ENCODE measurements around the gene SLC25A46.

Gene SLC25A46

DNA sequence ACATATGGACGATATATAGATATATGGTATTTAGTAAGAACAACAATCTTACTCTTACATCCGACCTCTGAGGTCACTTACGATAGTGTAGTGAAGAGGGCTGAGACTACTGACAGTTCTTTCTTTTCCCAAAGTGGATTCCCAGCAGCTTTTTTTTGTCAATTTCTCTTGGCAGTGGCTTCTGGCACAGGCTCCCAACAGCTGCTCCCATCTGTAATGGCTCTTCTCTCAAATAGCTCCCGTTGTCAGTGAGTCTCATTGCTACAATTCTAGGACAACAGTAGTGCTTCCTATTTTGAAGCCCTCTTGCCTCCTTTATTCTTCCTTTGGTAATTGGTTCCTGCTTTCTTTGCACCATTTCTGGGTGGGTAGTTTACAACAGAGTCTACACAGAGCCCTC lies 68.4 kb downstream of the SLC25A46 start:
- H2BK12ac ChIP-seq (ENCODE audit: low read length): no peak overlapping the region
- no CpG with 5 or more reads among the region's 4 CpGs for WGBS (ENCODE audit: extremely low coverage, insufficient coverage, insufficient read length)
- no peak overlapping the region for H3K4ac ChIP-seq (ENCODE audit: low read depth, low read length)
- H3K9ac ChIP-seq (ENCODE audit: low read length): no peak overlapping the region
- H3K9me3 ChIP-seq (ENCODE audit: insufficient read depth, low read depth, low read length): no peaks in the 10 kb centered on the region
- DNase-seq: no peak
- no peaks in the 10 kb centered on the region for H3K27me3 ChIP-seq (ENCODE audit: insufficient read depth, low read length)
- no peak overlapping the region for H3K27ac ChIP-seq (ENCODE audit: low read depth, low read length)
- H3K79me1 ChIP-seq (ENCODE audit: low read length): no peaks in the 10 kb centered on the region
- no peak overlapping the region for H2BK5ac ChIP-seq (ENCODE audit: low read depth, low read length, poor library complexity)
- H4K8ac ChIP-seq (ENCODE audit: low read depth, low read length): no peak overlapping the region
- no peak overlapping the region for H2BK120ac ChIP-seq (ENCODE audit: insufficient read depth, low read length, poor library complexity)
- H4K12ac ChIP-seq (ENCODE audit: low read depth, low read length): no peak overlapping the region
- no peak overlapping the region for H3K14ac ChIP-seq (ENCODE audit: low read length)
- no peaks in the 10 kb centered on the region for H3K36me3 ChIP-seq (ENCODE audit: control insufficient read depth in 1 of 2, insufficient read depth in 2 of 2, low read length in 2 of 2)
- H3K18ac ChIP-seq (ENCODE audit: low read length): no peak overlapping the region
- no peak overlapping the region for H3K4me2 ChIP-seq (ENCODE audit: low read length)
- no peaks in the 10 kb centered on the region for H3K79me2 ChIP-seq (ENCODE audit: control insufficient read depth, insufficient read depth, low read length, poor library complexity)
- no peaks in the 10 kb centered on the region for H3K4me1 ChIP-seq (ENCODE audit: control insufficient read depth in 1 of 2, insufficient read depth in 2 of 2, low read length in 2 of 2)
- H4K91ac ChIP-seq (ENCODE audit: low read depth, low read length): no peak overlapping the region
- no peak overlapping the region for H3K23ac ChIP-seq (ENCODE audit: low read length)
- H2AFZ ChIP-seq (ENCODE audit: insufficient read depth, low read length, poor library complexity): no peak overlapping the region
- H3K4me3 ChIP-seq (ENCODE audit: low read depth, low read length): no peak overlapping the region
- no peak overlapping the region for H2AK5ac ChIP-seq (ENCODE audit: low read length)

DNA sequence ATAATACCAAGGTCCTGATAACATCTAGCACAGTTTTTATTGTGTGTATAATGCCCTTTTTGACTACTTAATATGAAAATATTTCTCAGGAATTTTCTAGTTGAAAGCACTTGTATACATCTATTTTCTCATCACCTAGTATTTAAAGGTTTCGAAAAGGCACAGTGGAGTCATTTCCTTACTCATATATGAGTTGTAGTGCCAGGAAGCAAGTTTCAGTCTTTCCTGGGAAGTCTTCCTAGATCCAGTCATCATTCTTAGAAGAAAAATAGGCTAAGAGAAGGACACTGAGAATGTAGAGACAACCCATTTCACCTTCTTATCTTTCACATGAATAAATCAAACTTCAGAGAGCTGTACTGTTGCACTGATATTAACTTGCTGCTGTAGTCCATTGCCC lies 70.2 kb downstream of the SLC25A46 start:
- Histone ChIP-seq H3K79me2 (ENCODE audit: control insufficient read depth, insufficient read depth, low read length, poor library complexity) (no peaks in the 10 kb centered on the region), H4K91ac (ENCODE audit: low read depth, low read length) (no peak overlapping the region), H4K8ac (ENCODE audit: low read depth, low read length) (no peak overlapping the region), H3K27ac (ENCODE audit: low read depth, low read length) (no peak overlapping the region), H3K79me1 (ENCODE audit: low read length) (no peaks in the 10 kb centered on the region), H3K18ac (ENCODE audit: low read length) (no peak overlapping the region), H3K23ac (ENCODE audit: low read length) (no peak overlapping the region), H3K9ac (ENCODE audit: low read length) (no peak overlapping the region), H3K36me3 (ENCODE audit: control insufficient read depth in 1 of 2, insufficient read depth in 2 of 2, low read length in 2 of 2) (no peaks in the 10 kb centered on the region), H3K4me2 (ENCODE audit: low read length) (no peak overlapping the region), H3K14ac (ENCODE audit: low read length) (no peak overlapping the region), H4K12ac (ENCODE audit: low read depth, low read length) (no peak overlapping the region), H3K27me3 (ENCODE audit: insufficient read depth, low read length) (no peaks in the 10 kb centered on the region), H2AK5ac (ENCODE audit: low read length) (no peak overlapping the region), H3K9me3 (ENCODE audit: insufficient read depth, low read depth, low read length) (no peaks in the 10 kb centered on the region), H2BK5ac (ENCODE audit: low read depth, low read length, poor library complexity) (no peak overlapping the region), H3K4me3 (ENCODE audit: low read depth, low read length) (no peak overlapping the region), H3K4ac (ENCODE audit: low read depth, low read length) (no peak overlapping the region), H2AFZ (ENCODE audit: insufficient read depth, low read length, poor library complexity) (no peak overlapping the region), H2BK120ac (ENCODE audit: insufficient read depth, low read length, poor library complexity) (no peak overlapping the region), H2BK12ac (ENCODE audit: low read length) (no peak overlapping the region), H3K4me1 (ENCODE audit: control insufficient read depth in 1 of 2, insufficient read depth in 2 of 2, low read length in 2 of 2) (no peaks in the 10 kb centered on the region)
- DNase-seq: no peak
- no CpG with 5 or more reads among the region's 1 CpG for WGBS (ENCODE audit: extremely low coverage, insufficient coverage, insufficient read length)

All from trophoblast cell (in vitro differentiated cells and primary cell).